Measurements from ENCODE around the gene D2HGDH. TPM values are rescaled to one million over a fixed set of nuclear protein-coding genes. Genes with fewer than 3 reads are reported as not detected.
A peak's percentile ranks its signal among the peaks of the same experiment; 100 is the strongest.
"Not testable (repeated sequence)": the region's sequence is repeated elsewhere in the genome, so short reads cannot be mapped to it uniquely, and the experiment has no call there.

Gene D2HGDH
- total RNA-seq, 1 donor from 2014 or later, result 34.8 TPM

GRCh38 chr2:241798081-241798630 is 63.7 kb downstream of the D2HGDH start:
- Mint-ChIP-seq H3K9me3 (ENCODE audit: low read depth) (peaks cover 5% of the 10 kb centered on the region), H3K36me3 (ENCODE audit: insufficient read depth) (no peaks in the 10 kb centered on the region), H3K4me1 (ENCODE audit: low read depth) (no peaks in the 10 kb centered on the region), H3K27me3 (peaks cover 5% of the 10 kb centered on the region), H3K4me3 (ENCODE audit: low read depth) (no peak overlapping the region), H3K27ac (no peak overlapping the region)
- no peak for DNase-seq (ENCODE audit: low spot score, unreplicated experiment)
- no peak for TF ChIP-seq CTCF (IDR thresholded peaks at IDR 0.05; ENCODE audit: unreplicated experiment)

GRCh38 chr2:241798631-241799521 is 64.4 kb downstream of the D2HGDH start:
- Mint-ChIP-seq H3K36me3 (ENCODE audit: insufficient read depth) (no peaks in the 10 kb centered on the region), H3K4me1 (ENCODE audit: low read depth) (no peaks in the 10 kb centered on the region), H3K4me3 (ENCODE audit: low read depth) (no peak overlapping the region), H3K27me3 (peaks cover 8% of the 10 kb centered on the region), H3K9me3 (ENCODE audit: low read depth) (peaks cover 3% of the 10 kb centered on the region), H3K27ac (no peak overlapping the region)
- DNase-seq (ENCODE audit: low spot score, unreplicated experiment), result peak; percentile 8
- no peak for TF ChIP-seq CTCF (IDR thresholded peaks at IDR 0.05; ENCODE audit: unreplicated experiment)

- Mint-ChIP-seq H3K27ac (no peak overlapping the region), H3K36me3 (ENCODE audit: insufficient read depth) (no peaks in the 10 kb centered on the region), H3K4me3 (ENCODE audit: low read depth) (no peak overlapping the region), H3K9me3 (ENCODE audit: low read depth) (peaks cover 3% of the 10 kb centered on the region), H3K27me3 (peaks cover 8% of the 10 kb centered on the region), H3K4me1 (ENCODE audit: low read depth) (no peaks in the 10 kb centered on the region)
- no peak for DNase-seq (ENCODE audit: low spot score, unreplicated experiment)
- no peak for TF ChIP-seq CTCF (IDR thresholded peaks at IDR 0.05; ENCODE audit: unreplicated experiment)
Observed at GRCh38 chr2:241799522-241800197, 65.2 kb downstream of the D2HGDH start.

GRCh38 chr2:241800198-241800903 is 65.9 kb downstream of the D2HGDH start:
- not testable (repeated sequence) for H3K27me3 Mint-ChIP-seq; H3K9me3 Mint-ChIP-seq (ENCODE audit: low read depth); H3K27ac Mint-ChIP-seq; H3K4me1 Mint-ChIP-seq (ENCODE audit: low read depth); DNase-seq (ENCODE audit: low spot score, unreplicated experiment); H3K4me3 Mint-ChIP-seq (ENCODE audit: low read depth); H3K36me3 Mint-ChIP-seq (ENCODE audit: insufficient read depth)

GRCh38 chr2:241801611-241802420 is 67.4 kb downstream of the D2HGDH start:
- Mint-ChIP-seq H3K27ac (no peak overlapping the region), H3K4me3 (ENCODE audit: low read depth) (no peak overlapping the region), H3K9me3 (ENCODE audit: low read depth) (no peaks in the 10 kb centered on the region), H3K27me3 (peaks cover 6% of the 10 kb centered on the region), H3K4me1 (ENCODE audit: low read depth) (no peaks in the 10 kb centered on the region), H3K36me3 (ENCODE audit: insufficient read depth) (no peaks in the 10 kb centered on the region)
- no peak for TF ChIP-seq CTCF (IDR thresholded peaks at IDR 0.05; ENCODE audit: unreplicated experiment)
- no peak for DNase-seq (ENCODE audit: low spot score, unreplicated experiment)

Data from progenitor cell of endocrine pancreas (in vitro differentiated cells).